ENCODE measurements around the gene DCAF17.
"Not testable (repeated sequence)": the region's sequence is repeated elsewhere in the genome, so short reads cannot be mapped to it uniquely, and the experiment has no call there.

Gene DCAF17

DNA sequence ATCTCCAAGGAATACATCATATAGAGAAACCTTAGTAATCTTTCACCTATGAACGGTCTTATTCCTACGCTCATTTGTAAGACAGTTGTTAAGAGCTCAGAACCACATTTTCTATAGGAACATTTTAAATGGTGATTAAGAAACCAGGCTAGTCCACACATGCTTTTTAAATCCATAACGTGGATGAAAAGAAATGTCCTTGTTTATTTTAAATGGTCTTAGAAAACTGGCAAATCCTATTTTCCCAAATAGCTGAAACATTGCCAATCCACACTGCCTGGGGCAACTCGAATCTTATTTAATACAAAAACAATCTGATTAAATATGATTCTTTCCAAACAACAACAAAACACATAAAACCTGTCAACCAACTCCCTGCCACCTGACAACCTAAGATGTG is 23.9 kb upstream of the DCAF17 start:
- TF ChIP-seq, protein P1, sequence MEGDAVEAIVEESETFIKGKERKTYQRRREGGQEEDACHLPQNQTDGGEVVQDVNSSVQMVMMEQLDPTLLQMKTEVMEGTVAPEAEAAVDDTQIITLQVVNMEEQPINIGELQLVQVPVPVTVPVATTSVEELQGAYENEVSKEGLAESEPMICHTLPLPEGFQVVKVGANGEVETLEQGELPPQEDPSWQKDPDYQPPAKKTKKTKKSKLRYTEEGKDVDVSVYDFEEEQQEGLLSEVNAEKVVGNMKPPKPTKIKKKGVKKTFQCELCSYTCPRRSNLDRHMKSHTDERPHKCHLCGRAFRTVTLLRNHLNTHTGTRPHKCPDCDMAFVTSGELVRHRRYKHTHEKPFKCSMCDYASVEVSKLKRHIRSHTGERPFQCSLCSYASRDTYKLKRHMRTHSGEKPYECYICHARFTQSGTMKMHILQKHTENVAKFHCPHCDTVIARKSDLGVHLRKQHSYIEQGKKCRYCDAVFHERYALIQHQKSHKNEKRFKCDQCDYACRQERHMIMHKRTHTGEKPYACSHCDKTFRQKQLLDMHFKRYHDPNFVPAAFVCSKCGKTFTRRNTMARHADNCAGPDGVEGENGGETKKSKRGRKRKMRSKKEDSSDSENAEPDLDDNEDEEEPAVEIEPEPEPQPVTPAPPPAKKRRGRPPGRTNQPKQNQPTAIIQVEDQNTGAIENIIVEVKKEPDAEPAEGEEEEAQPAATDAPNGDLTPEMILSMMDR (IDR thresholded peaks at IDR 0.05; ENCODE audit: low read depth, low read length) = no peak
- DNase-seq (ENCODE audit: extremely low read depth, low read depth) = no peak

DNA sequence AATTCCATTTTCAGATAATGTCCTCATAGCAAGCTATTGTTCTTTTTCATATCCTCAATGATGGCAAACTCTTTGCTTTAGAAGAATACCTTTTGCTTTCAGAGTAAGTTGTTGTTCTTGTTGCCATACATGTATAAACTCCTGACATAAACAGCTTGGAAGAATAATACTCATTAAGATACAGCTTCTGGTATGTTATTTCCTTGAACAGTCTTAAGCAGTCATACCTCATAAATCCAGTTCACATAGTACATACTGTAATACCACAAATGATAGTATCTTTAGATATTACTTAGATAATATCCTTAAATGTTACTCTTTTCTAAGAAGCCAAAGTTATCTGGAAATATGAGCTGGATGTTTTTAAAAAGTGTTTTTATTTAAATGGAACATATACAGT is 23.4 kb upstream of the DCAF17 start:
- TF ChIP-seq, protein P1 (IDR thresholded peaks at IDR 0.05; ENCODE audit: low read depth, low read length) = no peak
- no peak for DNase-seq (ENCODE audit: extremely low read depth, low read depth)

DNA sequence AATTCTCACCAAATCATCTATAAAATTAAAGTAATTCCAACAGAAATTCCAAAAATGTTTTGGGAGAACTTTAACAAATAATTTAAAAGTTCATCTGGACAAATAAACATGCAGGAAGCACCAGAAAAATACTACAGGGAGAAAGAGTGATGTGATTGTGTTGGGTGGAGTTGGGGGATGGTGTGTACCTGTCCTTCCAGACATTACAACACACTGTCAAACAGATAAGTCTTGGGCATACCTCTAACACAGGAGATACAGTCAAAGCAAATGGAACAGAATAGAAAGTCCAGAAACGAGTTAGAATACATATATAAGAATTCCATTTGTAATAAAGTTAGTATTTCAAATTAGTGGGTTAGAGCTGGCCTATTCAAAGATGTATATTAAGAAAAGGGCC is 22.8 kb upstream of the DCAF17 start:
- DNase-seq (ENCODE audit: extremely low read depth, low read depth) = no peak
- TF ChIP-seq, protein P1 (IDR thresholded peaks at IDR 0.05; ENCODE audit: low read depth, low read length) = no peak

DNA sequence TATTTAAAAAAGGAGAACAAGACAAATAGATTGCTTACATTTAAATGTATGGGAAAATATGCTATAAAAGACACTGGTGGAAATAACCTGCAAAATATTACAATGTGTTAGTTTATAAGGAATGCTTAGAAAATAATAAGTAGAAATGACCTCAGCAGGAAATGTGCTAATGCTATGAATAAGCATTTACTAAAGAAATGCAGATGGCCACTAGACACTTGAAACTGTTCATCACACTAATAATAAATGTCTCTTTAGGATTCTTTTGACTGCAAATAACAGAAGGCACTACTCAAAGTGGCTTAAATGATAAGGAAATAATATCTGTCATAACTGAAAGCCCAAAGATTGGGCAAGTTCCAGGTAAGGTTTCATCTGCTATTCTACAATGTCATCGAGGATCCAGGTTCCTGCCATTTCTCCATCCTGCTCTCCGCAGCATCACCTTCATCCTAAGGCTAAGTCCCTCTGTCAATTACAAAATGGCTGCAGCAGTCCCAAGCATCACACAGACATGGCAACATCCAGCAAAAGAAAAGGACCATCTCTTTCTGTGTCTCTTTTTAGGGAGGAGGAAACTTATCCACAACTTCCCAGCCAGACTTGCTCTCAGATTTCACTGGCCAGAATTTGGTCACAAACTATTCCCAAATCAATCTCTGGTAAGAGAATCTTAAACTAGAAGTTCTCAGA is 22.1 kb upstream of the DCAF17 start:
- DNase-seq (ENCODE audit: extremely low read depth, low read depth) = no peak
- TF ChIP-seq, protein P1 (IDR thresholded peaks at IDR 0.05; ENCODE audit: low read depth, low read length) = no peak

DNA sequence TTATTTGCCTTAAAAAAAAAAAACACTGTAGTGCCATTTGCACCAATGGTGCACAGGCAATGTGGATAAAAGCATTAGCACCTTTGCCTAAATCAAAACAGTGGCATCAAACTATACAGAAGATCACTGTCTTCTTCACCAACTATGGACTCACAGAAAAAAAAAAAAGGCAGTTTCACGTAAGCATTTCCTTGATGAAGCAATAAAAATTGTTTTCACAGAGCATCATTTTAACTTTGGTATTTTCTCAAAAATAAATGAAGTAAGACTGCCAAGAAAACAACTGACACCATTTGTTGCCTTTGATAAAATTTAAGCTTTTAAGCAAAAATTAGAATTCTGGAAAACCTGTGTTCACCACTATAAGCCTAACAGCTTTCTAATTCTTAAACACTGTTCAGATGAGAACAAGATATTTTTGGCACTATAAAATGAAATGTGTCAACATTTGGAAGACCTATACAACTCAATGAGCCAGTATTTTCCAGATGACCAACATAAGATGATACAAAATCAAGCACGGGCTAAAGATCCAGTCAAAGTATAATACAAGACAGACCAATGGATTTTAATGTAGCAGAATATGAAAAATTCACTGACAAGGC is 21.4 kb upstream of the DCAF17 start:
- TF ChIP-seq, protein P1 (IDR thresholded peaks at IDR 0.05; ENCODE audit: low read depth, low read length) = no peak
- no peak for DNase-seq (ENCODE audit: extremely low read depth, low read depth)

DNA sequence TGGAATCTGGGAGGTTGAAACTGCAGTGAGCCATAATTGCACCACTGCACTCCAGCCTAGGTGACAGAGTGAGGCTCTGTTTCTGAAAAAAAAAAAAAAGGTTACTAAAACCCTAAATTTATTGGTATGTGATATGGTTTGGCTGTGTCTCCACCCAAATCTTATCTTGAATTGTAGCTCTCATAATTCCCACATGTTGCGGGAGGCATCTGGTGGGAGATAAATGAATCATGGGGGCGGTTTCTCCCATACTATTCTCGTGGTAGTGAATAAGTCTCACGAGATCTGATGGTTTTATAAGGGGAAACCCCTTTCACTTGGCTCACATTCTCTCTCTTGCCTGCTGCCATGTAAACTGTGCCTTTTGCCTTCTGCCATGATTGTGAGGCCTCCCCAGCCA is 19.4 kb upstream of the DCAF17 start:
- not testable (repeated sequence) for DNase-seq (ENCODE audit: extremely low read depth, low read depth)

DNA sequence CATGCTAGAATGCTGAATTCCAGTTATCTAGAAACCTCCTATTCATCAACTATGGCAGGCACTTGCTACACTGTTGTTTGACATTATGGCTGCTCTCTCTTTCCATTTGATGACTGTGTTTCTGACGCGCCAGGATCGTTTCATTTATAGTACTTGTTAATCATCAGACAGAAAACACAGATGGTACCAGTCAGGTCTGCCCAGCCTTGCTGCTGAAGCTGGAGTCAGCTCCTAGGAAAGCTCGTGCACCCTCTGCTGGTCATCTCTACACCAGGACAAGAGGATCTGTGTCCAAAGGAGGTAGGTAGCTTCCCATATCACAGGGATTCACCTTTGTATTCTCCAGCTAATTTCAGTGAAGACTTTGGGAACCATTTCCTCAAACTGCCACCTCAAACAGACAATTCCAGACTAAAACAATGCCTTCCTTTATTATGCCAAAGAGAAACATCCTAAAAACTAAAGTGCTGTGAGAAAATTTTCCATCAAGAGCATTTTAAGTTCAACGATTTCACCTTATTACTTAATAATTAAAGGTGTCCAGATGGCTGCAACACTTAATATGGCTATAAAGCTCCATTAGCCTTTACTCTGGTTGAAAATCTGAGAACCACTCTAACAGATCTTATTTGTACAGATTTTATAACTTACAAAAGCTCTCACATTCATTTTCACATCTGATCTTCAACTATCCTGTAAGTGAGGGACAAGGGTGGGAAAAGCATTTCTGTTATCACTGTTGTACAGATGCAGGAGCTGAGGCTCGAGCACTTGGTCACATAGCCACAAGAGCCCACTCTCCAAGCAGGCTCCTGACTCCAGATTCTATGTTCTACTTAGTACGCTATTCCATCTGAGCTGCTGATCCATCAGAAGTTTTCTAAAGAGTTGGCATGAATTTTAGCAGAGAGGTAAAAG is 17.8 kb upstream of the DCAF17 start:
- peak; percentile 91 for DNase-seq (ENCODE audit: extremely low read depth, low read depth)
- TF ChIP-seq, protein P1 (IDR thresholded peaks at IDR 0.05; ENCODE audit: low read depth, low read length) = peak; percentile 97
